ENCODE results near the gene AJAP1.

The AJAP1 gene

DNA sequence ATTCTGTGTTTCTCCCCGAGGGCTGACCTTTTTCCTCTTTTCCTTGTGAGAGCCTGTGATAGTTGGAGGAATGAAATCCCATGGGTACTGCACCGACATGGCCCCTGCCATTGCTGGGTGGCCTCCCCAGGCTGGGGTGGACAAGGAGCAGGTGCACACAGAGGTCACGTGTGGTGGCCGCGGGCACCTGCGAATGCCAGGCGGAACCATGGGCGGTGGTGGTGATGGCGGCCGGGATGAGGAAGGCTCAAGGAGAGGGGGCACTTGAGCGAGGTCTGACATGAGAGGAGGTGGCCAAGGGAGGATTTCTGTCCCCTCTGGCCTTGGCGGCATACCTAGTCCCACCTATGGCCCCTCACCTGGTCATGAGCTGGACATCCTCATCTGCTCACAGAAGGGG, 69.6 kb downstream of the AJAP1 start:
- H3K4me2 ChIP-seq = no peak overlapping the region

DNA sequence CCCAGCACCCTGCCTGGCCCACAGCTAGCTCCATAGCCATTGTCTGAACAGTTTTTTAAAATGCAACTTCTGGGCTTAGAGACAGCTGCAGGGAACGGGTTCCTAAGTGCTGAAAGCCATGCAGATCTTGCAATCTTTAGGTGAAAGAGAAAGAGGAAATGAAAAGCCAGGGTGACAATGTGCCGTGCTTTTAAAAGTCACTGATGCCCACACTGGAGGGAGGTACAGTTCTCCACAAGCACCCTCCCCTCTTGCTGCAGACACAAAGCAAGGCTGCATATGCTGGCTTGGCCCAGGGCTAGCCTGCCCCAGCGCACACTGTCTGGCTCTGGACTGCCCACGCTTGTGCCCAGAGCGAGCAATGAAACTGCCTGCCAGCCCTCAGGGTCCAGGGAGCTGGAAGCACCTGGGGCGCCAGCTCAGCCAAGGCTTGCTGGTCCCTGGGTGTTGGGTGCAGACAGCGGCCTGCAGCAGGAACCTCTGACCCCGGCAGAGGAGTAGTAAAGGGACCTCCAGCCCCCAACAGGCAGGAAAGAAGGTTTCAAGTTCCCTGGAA, 70.4 kb downstream of the AJAP1 start:
- Histone ChIP-seq H3K4me2 (peak overlapping the region; percentile 45; the same call in 1 of the 2 replicates), H3K27me3 (no peaks in the 10 kb centered on the region; the same call in 1 of the 2 replicates), H3K4me3 (no peak overlapping the region), H3K9me3 (no peaks in the 10 kb centered on the region), H3K4me1 (peaks cover 44% of the 10 kb centered on the region), H3K9ac (no peak overlapping the region), H4K20me1 (0 out of 2 replicates have a peak, but pooled peaks cover 9% of the 10 kb centered on the region), H3K27ac (no peak overlapping the region), H3K36me3 (no peaks in the 10 kb centered on the region)
- no peak for TF ChIP-seq Cebpa-rat (IDR thresholded peaks at IDR 0.05)

More for the DNA sequence above, 69.6 kb downstream of the AJAP1 start:
- no peaks in the 10 kb centered on the region for H3K9me3 ChIP-seq
- H3K9ac ChIP-seq = no peak overlapping the region
- H3K4me1 ChIP-seq = peaks cover 44% of the 10 kb centered on the region
- no peaks in the 10 kb centered on the region for H3K36me3 ChIP-seq
- no peak for TF ChIP-seq Cebpa-rat (IDR thresholded peaks at IDR 0.05)
- no peak overlapping the region for H3K27ac ChIP-seq
- H4K20me1 ChIP-seq = 0 out of 2 replicates have a peak, but pooled peaks cover 9% of the 10 kb centered on the region
- H3K4me3 ChIP-seq = no peak overlapping the region
- no peaks in the 10 kb centered on the region; the same call in 1 of the 2 replicates for H3K27me3 ChIP-seq

DNA sequence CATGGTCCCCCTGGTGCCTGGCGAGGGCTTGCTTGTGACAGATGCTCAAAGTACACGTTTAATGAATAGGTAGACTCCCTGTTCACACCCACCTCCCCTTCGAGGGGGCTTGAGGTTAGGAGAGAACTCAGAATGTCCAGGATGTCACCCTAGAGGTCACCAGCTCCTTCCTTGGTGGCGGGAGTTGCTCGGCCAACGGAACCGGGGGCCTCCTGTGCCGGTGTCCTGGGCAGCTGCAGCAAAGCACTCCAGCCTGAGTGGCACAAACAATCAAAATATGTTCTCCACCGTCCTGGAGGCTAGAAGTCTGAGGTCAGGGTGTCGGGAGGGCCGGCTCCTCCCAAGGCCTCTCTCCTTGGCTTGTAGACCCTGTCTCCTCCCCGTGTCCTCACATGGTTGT, 71.0 kb downstream of the AJAP1 start:
- H3K27ac ChIP-seq = no peak overlapping the region
- H3K27me3 ChIP-seq = no peaks in the 10 kb centered on the region; the same call in 1 of the 2 replicates
- no peak overlapping the region for H3K4me3 ChIP-seq
- no peak overlapping the region for H3K9ac ChIP-seq
- H3K4me1 ChIP-seq = peaks cover 44% of the 10 kb centered on the region
- no peaks in the 10 kb centered on the region for H3K36me3 ChIP-seq
- 0 out of 2 replicates have a peak, but pooled peaks cover 9% of the 10 kb centered on the region for H4K20me1 ChIP-seq
- H3K9me3 ChIP-seq = no peaks in the 10 kb centered on the region
- H3K4me2 ChIP-seq = peak overlapping the region; percentile 45; the same call in 1 of the 2 replicates
- TF ChIP-seq Cebpa-rat (IDR thresholded peaks at IDR 0.05) = no peak

DNA sequence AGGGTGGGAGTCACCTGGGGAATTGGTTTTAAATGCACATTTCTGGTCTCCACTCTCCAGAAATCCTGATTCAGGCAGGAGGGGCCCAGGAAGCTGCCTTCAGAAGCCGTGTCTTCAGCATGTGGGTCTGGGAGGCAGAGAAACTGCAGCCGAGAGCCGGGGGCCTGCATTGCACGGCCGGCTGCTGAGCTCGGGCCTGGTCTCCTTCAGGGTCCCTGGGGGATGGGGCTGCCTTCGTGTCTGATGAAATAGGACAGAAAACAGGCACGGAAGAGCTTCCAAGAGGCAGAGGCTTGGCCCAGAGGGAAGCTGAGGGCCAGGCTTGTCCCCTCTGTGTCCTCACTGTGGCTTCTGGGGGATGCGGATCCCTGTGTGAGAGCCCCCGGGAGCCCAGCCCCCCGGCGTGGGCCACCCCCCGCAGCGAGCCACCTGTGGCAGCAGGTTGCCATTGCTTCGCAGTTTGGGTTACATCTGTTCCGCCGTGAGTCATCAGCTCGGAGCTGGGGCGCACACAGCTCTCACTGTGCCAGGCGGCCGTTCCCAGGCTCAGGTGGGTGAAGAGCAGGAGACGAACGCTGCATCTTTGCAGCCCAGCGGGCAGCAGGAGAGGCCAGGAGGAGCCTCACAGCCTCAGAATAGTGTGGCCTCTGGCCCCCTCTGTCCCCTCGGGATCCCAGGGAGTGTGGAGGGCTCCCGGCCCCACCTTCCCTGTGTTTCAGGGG, 72.4 kb downstream of the AJAP1 start:
- Histone ChIP-seq H3K4me3 (no peak overlapping the region), H3K9ac (no peak overlapping the region), H3K4me1 (peaks cover 44% of the 10 kb centered on the region), H3K4me2 (peak overlapping the region; percentile 57), H3K27ac (no peak overlapping the region), H3K36me3 (no peaks in the 10 kb centered on the region), H3K27me3 (no peaks in the 10 kb centered on the region), H3K9me3 (no peaks in the 10 kb centered on the region), H4K20me1 (0 out of 2 replicates have a peak, but pooled peaks cover 9% of the 10 kb centered on the region)
- TF ChIP-seq Cebpa-rat (IDR thresholded peaks at IDR 0.05) = no peak

DNA sequence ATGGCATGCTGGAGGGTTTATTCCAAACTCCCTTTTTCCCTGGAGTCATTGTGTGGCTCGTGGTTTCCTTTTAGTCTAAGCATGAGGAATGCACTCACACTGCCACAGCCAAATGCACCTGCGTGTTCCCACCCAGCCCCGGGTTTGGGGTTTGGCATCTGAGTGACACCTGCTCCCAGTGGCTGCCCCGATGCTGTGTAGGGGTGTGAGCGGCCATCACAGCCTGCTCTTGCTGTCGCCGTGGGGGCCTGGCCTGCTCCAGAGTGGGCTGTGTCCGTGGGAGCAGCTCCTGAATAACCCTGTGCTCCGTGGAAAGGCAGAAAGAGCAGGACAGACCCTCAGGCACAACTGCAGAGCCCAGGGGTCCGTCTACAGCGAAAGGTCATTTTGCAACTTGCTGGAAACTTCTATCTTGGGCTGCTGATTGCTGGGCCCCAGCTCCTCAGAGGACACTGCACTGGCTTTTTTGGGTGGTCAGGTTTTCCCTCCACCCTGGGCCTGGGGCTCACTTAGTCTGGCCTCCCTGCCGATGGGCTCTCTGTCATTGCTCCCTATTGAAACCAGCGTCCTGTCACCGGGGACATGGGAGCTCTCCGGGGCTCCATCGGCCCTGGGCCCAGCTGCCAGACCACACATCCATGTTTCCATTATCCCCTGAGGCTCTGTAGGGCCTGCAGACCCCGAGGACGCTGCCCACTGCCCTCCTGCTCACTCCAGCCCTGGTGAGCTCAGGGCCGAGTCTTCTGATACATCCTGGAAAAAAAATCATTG, 74.1 kb downstream of the AJAP1 start:
- H3K36me3 ChIP-seq = no peaks in the 10 kb centered on the region
- H3K27me3 ChIP-seq = no peaks in the 10 kb centered on the region
- H3K4me3 ChIP-seq = no peak overlapping the region
- no peak overlapping the region for H3K9ac ChIP-seq
- peak overlapping the region; percentile 57 for H3K4me2 ChIP-seq
- TF ChIP-seq Cebpa-rat (IDR thresholded peaks at IDR 0.05) = no peak
- H3K4me1 ChIP-seq = peaks cover 44% of the 10 kb centered on the region
- H4K20me1 ChIP-seq = 0 out of 2 replicates have a peak, but pooled peaks cover 9% of the 10 kb centered on the region
- no peak overlapping the region for H3K27ac ChIP-seq
- H3K9me3 ChIP-seq = no peaks in the 10 kb centered on the region

DNA sequence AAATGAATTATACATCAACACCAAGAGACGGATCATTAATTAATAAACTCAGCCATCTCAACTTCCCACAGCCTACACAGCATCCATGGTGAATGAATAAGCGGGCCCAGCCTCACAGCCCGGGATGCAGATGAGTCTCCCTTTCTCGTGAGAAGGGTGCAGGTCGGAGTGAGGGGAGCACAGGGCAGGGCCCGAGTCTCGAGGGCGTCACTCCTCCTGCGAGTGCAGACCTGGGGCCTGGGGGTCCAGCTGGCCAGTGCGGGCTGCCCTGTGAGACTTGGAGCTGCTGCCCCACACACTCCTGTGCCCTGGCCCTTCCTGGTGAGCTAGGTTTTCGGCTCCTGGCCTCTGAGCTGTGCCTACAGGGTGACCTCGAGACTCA, 74.7 kb downstream of the AJAP1 start:
- Histone ChIP-seq H3K4me3 (no peak overlapping the region), H3K4me1 (peaks cover 44% of the 10 kb centered on the region), H4K20me1 (0 out of 2 replicates have a peak, but pooled peaks cover 9% of the 10 kb centered on the region), H3K9me3 (no peaks in the 10 kb centered on the region), H3K36me3 (no peaks in the 10 kb centered on the region), H3K9ac (no peak overlapping the region), H3K27ac (no peak overlapping the region), H3K27me3 (no peaks in the 10 kb centered on the region), H3K4me2 (no peak overlapping the region)
- no peak for TF ChIP-seq Cebpa-rat (IDR thresholded peaks at IDR 0.05)

DNA sequence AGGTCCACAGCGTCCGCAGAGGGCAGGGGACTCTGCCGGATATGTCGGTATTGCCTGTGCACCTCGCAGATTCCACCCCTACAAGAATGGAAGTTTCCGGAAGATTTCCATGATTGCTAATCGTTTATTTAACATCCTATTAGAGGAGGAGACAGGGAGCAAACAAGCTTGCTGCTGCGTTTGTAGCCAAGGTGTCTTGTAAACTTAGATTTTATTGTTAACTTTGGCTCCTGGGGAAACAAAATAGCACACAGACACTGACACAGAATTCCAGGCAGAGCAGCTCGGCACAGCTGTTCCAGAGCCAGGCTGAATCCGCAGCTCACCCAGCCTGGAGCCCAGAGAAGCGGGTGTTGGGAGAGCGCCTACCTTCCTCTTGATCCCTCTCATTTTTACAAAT, 75.7 kb downstream of the AJAP1 start:
- Histone ChIP-seq H3K9me3 (no peaks in the 10 kb centered on the region), H4K20me1 (peaks cover 16% of the 10 kb centered on the region), H3K36me3 (no peaks in the 10 kb centered on the region), H3K4me1 (peaks cover 38% of the 10 kb centered on the region), H3K4me2 (no peak overlapping the region), H3K27me3 (no peaks in the 10 kb centered on the region), H3K27ac (no peak overlapping the region), H3K9ac (no peak overlapping the region), H3K4me3 (no peak overlapping the region)
- no peak for TF ChIP-seq Cebpa-rat (IDR thresholded peaks at IDR 0.05)

DNA sequence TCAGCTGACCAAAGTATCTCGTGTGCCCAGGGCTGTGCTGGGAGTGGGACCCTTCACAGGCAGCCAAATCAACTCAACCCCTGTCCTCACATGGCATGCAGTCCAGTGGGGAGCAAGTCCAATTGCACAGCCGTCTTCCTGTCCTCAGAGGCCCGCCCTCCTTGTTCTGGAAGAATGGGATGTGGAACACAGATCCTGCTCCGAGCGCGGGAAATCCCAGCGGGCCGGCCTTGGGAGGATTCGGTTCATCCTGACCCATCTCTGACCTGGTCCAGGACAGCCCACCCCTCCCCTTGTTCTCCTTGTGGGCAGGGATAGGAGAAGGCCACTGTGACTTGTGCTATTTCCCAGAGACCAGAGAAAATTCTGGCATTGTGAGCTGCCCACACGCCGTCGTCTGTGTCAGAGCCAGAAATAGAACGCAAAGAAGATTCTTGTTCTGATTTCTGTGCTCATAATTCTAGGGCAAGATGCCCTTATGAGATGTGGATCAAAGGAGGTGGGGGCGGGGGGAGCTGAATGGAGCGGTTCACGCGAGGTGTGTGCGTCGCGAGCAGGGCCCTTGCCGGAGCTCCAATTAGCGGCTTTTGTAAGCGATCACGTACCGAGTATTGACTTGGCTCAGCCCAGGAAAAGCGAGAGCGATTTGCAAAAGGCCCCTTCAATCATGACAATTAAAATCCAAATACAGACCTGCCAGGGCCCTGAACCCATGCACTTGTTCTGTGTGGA, 79.2 kb downstream of the AJAP1 start:
- no peaks in the 10 kb centered on the region for H3K27me3 ChIP-seq
- no peak overlapping the region for H3K27ac ChIP-seq
- TF ChIP-seq Cebpa-rat (IDR thresholded peaks at IDR 0.05) = no peak
- H3K9me3 ChIP-seq = peaks cover 11% of the 10 kb centered on the region
- H3K4me1 ChIP-seq = peaks cover 36% of the 10 kb centered on the region
- no peak overlapping the region for H3K4me3 ChIP-seq
- H4K20me1 ChIP-seq = peaks cover 25% of the 10 kb centered on the region
- no peak overlapping the region for H3K9ac ChIP-seq
- H3K4me2 ChIP-seq = no peak overlapping the region
- H3K36me3 ChIP-seq = no peaks in the 10 kb centered on the region

DNA sequence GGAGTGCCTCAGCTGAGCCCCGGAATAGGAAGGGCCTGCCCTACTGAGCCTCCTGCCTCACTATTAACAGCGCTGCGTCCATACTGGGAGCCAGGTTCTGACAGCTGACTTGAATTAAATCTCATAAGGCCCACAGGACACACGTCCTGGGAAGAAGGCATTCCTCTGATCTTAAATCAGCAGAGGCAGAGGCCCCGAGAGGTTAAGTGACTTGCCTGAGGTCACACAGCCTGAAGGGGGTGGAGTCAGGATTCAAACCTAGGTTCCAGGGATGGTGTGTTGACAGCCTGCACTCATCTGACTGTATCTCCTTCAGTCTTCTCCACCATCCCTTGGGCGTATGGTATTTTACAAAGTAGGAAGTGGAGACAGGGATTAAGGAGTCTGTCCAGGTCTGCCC, 79.8 kb downstream of the AJAP1 start:
- no peak overlapping the region for H3K4me3 ChIP-seq
- no peak overlapping the region for H3K9ac ChIP-seq
- peaks cover 17% of the 10 kb centered on the region for H3K9me3 ChIP-seq
- H4K20me1 ChIP-seq = peaks cover 24% of the 10 kb centered on the region
- no peak for TF ChIP-seq Cebpa-rat (IDR thresholded peaks at IDR 0.05)
- no peak overlapping the region for H3K27ac ChIP-seq
- H3K27me3 ChIP-seq = no peaks in the 10 kb centered on the region
- H3K4me1 ChIP-seq = peaks cover 36% of the 10 kb centered on the region
- H3K4me2 ChIP-seq = no peak overlapping the region
- no peaks in the 10 kb centered on the region for H3K36me3 ChIP-seq

Measured in BLaER1 (cell line).